HG02798 (cell line): ENCODE results near the gene JAK1.
"Not testable (repeated sequence)": the region's sequence is repeated elsewhere in the genome, so short reads cannot be mapped to it uniquely, and the experiment has no call there.

Experiments used
- ATAC-seq: cut with Tn5 transposase; IDR thresholded peaks from one replicate; pipeline ENCODE4 v1.9.1; 2021; ENCODE audit warnings: mild to moderate bottlenecking; ENCODE audit not compliant: unreplicated experiment, poor library complexity

JAK1 gene

DNA sequence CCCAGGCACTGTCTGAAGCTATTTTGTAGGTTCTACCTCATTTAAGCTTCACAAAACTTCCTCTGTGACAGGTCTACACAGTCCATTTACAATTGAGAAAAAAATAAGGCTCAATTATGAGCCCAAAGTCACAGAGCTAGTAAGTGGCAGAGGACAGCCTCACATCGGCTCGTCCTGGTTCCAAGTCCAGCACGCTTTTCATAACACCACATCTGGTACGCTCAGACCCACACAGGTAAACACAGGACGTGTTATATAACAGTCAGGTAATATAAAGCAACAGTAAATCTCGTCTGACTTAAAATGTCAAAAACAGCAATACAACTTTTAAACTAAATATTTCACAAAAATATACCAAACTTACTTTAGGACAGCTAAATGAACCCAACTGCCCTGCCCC is 13.1 kb downstream of the JAK1 start:
- no peak for ATAC-seq

DNA sequence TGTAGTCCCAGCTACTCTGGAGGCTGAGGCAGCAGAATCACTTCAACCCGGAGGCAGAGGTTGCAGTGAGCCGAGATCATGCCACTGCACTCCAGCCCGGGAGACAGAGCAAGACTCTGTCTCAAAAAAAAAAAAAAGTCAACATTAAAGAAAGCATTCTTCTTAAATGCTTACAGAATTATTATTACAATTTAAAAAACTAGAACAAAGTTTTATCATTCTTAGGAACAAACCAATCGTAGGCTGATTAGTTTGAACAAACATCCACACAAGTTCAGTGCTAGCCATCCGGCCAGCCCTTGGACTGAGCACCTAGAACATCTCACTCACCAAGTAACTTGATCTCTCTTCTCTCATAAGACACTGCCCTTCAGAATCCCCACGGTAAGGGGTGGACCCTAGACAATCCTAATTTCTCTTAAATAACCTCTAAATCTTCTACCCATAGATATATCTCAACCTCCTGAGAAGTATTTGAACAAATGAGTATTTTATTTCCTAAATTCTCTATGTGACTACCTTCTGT is 16.0 kb downstream of the JAK1 start:
- no peak for ATAC-seq

DNA sequence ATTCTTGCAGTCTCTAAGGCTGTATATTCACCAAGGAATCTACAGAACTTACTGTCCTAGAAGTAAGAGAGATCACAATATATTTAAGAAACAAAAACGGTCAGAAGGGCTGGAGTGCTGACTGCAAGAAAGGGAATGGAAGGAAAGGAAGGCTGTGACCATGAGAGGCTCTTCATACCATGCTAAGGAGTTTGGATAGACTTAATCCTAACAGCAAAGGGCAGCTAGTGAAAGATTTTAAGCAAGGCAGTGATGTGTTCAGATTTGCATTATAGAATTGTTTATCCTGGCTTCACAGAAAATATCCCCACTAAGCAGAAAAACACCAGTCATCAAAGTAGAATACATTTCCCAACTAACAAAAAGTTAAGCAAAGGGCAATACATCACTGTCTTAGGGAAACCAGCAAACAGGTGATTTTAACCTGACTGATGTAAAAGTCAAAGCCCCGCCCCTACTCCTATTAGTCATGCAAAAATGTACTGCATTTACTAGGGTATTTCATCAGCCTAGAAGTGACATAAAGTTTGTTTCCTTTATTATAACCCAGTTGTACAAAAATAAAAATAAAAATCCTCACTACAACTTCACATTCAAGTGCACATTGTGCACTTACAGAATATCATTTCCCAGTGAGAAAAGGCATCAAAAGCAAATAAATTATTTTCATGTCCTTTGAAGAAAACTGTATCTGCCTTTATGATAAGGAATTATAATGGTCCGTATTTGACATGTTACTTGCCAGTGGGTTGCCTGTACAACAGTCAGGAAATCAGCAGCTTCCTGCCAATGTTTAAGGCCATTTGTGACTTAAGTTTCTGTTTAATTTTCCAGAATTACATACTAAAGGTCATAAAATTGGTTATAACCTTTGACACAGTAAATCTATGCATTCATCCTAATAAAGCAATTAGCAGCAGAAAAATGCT is 17.2 kb downstream of the JAK1 start:
- ATAC-seq: no peak

DNA sequence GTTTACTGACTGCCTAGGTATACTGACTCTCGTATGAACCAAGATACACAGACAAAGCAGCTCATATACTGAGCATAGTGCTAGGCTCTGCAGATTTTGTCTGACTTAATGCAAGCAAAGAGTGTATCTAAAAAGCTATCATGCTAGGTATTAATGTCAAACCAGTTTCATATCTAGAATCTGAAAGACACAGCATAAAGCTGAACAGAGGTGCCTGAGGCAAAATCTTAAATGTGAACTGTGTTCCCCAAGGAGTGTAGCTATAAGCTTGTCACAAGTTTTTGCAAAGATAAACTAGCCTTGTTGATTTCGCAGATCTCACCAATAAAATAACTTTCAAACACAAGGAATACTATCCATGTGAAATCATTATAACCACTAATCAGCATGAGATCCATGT is 18.1 kb downstream of the JAK1 start:
- no peak for ATAC-seq

DNA sequence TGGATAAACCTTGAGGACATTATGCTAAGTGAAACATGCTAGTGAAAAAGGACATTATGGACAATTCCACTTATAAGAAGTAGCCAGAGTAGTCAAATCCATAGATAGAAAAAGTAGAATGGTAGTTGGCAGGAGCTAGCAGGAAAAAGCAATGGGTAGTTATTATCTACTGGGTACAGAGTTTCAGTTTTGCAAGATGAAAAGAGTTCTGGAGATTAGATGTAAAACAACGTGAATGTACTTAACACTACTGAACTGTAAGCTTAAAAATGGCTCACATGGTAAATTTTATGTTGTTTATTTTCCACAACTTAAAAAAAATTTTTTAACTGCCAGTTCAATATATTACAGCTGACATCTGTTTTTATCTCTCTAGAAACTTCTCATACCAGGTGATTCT is 19.4 kb downstream of the JAK1 start:
- no peak for ATAC-seq

DNA sequence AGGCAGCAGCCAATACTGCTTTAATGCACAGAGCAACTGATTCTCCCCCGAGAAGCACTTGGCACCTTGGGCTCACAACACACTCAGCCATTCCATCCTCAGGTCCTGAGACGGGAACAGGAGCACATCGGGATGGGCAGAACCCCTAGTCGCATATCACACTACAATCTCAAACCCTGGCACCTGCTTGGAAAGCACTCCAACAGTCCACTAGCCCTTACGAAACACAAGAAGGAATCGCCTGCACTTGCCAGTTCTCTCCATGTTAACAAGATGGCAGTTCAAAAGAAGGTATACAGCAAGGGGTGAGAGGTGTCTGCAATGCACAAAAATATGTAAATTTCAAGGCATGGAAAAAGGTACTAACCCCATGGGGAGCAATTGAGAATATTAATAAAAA is 21.4 kb downstream of the JAK1 start:
- ATAC-seq: no peak

DNA sequence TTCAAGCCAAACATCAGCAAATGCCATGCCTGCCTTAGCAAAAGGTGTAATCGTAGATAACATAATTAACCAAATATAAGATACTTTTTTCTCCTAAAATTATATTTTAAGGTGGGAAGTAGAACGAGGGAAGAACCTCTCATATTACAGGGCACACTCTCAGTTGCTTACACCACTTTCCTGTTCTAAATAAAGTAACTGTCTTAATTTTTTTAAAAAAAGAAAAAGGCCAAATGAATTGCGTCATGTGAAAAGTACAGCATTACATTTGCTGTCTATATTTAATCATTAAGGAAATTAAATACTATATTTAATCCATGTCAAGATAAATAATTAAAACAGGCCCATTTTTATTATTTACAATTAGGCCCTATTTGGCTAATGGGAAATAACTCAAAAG is 23.7 kb downstream of the JAK1 start:
- no peak for ATAC-seq

DNA sequence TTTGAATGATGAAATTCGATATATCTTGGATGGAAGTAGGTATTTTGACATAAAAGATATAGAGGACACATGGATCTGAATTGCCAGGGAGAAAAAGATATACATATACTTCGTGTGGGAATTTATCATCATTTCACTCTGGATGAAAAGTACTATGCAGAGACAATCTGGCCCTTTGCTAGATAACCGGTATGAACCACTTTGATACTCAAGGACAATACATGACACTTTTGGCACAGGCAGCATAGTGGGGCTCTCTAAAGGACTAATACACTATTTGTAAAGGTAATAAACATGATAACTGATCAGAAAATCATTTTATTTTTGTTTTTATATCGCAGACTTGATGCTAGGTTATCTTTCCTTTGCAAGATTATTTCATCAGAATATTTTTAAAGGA is 24.2 kb downstream of the JAK1 start:
- ATAC-seq: no peak

DNA sequence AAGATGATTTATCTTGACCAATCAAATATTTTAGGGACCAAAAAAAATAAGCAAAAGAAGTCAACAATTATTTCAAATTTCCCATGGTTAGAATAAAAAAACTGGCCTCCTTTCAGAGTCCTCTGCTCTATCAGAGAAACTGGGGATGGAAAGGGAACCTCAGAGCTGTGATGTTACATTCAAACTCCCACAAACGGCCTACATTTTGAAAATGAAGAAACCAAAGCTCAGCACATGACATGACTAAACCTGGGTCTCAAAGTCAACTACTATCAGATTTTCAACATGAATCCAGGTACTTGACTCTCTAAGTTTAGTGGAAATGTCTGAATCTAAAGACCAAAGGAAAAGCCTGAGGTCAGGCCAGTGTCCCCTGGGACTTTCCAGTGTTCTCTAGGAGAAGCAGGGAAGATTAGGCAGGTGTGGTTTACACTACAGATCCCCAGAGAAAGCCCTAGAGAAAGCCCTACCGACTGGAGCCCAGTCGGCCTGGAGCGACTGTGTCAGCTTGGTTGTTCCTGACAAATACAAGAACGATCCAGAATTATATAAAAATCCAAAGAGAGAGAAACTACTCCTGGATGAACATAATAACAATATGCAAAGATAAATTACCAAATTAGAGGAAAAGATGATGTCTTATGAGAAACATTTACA is 24.8 kb downstream of the JAK1 start:
- no peak for ATAC-seq

DNA sequence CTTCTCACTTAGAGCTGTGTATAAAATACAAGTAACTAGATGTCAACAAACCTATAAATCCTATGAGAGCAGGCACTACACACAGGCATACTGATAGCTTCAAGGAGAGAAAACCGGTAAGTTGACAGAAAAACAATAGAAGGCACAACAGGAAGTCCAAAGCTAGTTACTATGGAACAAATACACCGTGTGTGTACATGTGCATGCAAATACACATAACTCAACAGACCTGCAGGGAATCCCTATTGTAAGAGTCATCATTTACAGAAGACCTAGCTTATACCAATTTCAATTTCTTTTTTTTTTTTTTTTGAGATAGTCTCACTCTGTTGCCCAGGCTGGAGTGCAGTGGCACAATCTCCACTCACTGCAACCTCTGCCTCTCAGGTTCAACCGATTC is 26.3 kb downstream of the JAK1 start:
- ATAC-seq: no peak

DNA sequence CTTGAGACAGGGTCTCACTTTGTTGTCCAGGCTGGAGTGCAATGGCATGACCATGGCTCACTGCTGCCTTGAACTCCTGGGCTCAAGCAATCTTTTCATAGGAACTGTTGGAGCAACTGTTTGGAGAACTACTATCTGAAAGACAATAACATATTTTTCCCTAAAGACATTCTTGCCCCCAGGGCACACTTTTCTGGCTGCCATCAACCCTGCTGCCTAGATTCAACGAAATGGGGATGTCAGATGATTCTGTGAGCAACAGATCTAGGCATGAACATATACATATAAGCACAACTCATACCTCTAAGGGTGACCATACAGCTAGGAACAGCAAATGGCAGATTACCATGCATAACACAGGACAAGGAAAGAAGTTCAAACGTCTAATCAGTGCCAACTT is 27.4 kb downstream of the JAK1 start:
- ATAC-seq: no peak

DNA sequence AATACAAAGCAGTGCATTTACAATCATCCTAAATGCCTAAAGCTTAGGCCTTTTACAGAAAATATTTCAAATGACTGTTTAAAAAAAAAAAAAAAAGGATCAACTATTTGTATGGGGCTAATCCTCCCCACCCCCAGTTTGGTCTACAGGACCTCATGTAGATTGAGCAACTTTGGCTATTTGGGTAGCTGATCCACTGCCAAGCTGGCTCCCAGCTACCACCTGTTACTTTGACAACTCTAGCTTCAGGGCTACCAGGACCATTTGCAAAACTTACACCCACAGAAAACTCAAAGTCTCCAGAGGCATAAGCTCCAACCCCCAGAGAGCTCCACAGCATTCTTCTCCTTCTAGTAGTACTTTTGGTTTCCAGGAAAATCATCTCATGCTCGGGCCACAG is 29.4 kb downstream of the JAK1 start:
- ATAC-seq: no peak

DNA sequence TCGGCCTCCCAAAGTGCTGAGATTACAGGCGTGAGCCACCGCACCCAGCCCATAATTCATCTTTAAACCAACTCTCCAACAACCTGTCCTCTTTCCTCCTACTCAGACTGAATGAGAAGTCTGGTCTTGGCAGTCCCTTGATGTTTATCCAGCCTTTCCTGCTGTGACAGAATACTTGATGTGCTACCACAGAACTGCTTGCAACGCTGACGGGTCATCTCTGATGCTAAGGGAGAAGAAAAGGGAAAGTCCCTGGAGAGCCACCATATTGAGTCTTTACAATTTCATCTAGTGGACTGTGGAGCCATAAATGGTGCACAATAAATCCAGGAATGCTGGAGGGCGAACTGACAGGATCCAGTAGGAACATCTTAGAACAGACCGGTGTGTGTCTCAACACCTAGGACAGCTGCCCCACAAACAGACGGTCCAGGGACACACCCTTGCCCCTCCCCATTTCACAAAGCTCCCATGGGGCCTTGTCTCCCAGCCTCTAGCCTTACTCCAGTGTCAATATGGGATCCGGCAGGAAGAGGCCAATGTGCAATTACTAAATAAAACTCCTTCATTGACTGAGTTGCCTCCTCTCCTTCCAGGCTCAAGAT is 30.7 kb downstream of the JAK1 start:
- no peak for ATAC-seq

DNA sequence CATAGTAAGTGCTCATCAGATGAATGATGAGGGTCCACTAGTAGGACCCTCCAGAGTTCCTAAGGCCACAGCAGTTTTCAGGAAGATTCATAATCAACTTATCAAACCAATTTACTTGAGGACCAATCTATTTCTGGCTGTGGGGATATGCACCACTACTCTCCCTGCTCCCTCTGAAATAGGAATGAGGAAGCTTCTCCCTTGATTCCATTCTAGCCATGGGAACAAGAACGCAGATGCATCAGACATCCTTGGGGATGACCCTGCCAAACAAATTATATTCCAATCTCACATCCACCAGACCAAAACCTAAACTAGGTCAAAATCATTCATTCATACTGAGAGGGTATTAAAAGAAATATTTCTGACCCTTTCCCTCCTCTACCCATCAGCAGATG is 31.5 kb downstream of the JAK1 start:
- ATAC-seq: no peak

DNA sequence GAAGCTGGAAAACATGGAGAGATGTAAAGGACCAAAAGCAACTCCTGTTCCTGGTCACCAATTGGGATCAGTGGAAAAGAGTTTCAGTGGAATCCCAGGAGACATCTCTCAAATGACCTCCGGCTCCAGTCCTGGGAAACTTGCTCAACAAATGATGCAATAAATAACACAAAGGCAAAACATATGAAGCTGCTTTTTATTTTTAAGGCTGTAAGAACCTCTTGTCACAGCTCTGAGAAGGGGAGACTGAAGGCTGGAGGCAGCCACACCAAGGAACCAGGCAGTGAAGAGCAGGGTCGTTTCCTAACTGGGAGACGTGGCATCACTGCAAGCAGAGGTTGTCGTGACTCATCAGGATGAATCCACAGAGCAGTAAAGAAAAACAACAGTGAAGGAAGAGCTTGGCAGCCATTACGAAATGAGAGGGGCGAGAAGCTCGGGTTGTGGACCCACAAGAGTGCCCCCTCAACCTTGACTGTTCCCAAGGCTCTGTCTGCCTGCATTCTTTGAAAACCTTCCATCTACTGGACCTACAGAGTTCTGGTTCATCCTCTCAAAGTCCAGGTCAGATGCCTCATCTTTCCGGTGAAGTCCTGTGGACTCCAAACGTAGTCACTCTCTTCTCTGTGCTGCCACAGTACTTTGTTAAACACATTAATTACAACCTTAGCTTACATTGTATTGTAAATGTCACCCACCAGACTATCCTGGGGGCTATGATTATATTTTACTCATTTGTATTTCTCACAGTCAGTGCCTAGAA is 32.1 kb downstream of the JAK1 start:
- no peak for ATAC-seq

DNA sequence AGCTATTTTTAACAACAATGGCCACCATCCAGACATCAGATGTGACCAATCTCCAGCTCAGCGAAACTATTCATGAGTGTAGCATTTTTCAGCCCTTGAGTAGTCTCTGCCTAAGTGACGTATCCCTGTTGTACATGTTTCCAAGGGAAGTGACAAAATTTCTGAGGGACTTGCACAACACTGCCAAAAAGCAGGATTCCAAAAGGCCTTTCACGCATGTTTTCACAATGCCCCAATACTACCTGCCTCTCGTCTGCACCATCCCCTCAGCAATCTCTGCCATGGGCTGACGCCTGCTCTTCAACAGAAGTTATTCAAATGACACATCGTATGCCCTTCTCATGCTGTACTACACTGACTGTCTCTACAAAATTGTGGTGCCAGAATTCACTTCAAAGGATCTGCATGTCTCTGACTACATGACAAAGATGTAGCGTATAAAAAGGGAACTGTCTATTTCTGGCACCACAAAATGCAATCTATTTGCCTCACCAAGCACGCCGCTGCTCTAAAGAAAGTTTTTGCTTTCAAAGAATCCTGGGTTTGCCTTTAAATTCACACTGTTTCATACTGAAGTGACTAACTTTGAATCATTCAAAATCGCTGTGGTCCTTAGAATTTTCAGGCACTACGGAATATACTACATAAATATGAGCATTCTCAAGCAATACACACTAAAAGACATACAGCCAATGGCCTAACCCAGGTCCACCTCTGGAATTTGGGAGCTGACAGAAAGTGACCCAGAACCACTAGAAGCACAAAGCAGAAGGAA is 32.9 kb downstream of the JAK1 start:
- ATAC-seq: no peak

DNA sequence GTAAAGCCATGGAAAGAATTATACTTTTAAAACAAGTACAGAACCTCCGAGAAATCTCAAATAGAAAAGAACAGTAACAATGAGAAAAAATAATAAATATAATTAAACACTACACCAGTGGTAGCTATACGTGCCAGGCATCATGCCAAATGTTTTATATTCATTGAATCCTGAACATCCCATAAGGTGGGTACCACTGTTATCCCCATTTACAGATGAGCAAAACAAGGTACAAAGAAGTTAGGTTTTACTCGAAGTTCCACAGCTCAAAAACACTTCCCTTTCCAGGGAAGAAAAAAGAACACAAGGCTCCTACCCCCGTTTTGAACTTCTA is 33.4 kb downstream of the JAK1 start:
- no peak for ATAC-seq

DNA sequence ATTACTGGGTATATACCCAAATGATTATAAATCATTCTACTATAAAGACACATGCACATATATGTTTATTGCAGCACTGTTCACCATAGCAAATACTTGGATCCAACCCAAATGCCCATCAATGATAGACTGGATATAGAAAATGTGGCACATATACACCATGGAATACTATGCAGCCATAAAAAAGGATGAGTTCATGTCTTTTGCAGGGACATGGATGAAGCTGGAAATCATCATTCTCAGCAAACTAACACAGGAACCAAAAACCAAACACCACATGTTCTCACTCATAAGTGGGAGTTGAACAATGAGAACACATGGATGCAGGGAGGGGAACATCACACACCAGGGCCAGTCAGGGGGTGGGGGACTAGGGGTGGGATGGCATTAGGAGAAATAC is 35.7 kb downstream of the JAK1 start:
- not testable (repeated sequence) for ATAC-seq

DNA sequence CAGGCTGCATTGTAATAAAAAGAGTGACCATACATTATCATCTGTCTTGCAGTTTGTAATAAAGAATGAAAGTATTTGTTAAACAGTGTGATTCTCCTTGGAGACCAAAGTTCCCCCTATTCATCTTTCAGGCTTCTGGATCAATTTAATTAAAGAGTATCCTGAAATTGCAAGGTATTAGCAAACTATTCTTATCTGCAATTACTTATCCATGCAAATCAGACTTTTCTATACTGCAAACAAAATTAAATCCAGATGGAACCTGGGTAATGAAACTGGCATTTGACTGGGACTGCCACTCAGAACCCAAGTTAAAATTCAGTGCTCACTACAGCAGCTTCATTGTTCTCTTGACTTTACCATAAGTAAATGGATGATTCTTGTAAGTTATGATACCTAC is 37.1 kb downstream of the JAK1 start:
- ATAC-seq: no peak

DNA sequence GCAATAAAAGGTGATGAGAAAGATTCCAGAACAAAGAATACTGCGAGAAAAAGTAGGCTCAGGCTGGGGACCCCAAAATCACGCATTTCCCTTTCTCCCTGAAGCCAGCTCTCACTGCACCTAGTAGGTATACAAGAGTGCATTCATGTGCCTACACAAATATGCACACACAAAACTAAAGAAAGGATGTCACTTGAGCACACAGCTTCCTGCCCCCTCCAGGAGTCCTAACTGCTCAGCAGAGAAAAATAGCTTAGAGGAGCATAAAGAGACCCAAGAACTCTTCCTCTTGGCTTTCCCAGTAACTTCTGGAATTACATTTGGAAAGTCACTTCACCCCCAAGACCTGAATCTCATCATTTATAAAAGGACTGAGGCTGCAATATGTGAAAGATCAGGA is 38.0 kb downstream of the JAK1 start:
- ATAC-seq: no peak
